Stimulated activated CD8-positive, alpha-beta memory T cell treated with anti-CD3 and anti-CD28 coated beads, Interleukin-7, amount 100 ng/mL, for 4 hours (primary cell): Measurements from ENCODE around the gene ADH1C.
"Not testable (repeated sequence)": the region's sequence is repeated elsewhere in the genome, so short reads cannot be mapped to it uniquely, and the experiment has no call there.

Source experiments
- DNase-seq, 2 donors: peaks; one replicate each; pipeline ENCODE4 v3.0.0-alpha.2; 2020; ENCODE audit warnings: low read depth in 2 of 2

ADH1C gene

DNA sequence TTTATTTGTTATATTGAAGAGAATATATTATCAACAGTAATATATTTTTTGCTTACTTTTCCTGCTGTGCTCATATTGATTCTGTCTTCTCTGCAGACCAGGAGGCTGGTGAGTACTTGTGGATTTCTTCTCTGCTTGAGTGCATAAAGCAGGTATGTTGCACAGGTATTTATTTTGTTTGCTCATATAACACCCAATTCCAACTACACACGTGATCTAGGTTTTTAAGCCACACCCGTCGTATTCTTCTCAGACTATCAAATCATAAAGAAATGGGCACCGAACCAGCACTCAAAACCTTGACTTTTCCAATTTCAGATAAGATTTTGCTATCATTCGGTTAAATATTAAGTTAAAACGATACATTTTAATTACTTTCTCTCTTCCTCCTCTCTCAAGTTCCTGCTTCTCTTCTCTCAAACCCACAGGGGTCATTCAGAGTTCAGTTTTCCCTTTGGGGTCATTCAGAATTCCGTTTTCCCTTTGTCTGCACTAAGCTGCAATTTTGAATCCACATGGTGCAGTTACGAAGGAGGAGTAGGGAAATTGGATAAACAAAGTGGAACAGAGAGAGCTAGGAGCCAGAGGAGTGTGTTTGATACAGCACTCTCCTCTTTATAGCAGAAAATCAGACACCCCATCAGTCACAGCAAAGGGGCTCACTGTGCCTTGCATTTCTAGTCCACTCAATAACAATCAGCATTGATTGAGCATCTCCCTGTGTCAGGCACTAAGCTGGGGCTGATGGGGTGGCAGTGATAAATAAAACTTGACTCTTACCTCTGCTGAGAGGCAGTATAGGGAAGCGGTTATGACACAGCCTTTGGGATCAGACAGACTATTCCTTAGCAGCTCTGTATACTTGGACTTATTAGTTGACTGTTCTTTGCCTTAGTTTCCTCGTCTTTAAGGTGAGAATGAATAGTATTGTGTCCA, at the start of gene ADH1C:
Gene ADH1C, minus strand, starts transcription at position 145 of the 936 bp plus-strand sequence. Its CDS starts 71 bp downstream, at position 74.
- DNase-seq: no peak

DNA sequence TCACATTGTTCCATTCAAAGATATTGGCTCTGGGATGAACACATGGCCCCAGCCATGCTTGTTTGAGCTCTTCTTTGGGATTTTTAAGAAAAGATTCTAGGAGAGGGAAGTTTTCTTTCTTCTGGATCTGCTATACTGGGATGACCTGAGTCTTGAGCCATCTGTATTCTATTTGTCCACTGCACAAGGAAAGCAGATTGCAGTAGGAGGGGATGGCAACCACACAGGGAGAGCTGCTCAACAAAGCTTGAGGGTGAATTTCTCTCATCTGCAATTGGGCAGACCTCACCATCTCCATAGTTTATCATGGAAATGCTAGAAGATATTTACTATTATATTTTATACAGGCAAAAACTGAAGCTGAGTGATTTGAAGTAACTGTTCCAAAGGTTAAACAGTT, 48.3 kb upstream of the ADH1C start:
- DNase-seq: no peak

DNA sequence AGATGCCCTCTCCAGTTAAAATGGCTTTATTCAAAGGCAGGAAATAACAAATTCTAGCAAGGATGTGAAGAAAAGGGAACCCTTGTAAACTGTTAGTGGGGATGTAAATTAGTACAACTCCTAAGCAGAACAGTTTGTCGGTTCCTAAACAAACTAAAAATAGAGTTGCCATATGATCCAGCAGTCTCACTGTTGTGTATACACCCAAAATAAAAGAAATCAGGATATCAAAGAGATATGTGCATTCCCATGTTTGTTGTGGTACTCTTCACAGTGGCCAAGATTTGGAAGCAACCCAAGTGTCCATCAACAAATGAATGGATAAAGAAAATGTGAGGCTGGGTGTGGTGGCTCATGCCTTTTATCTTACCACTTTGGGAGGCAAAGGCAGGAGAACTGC, 46.5 kb upstream of the ADH1C start:
- no peak for DNase-seq

DNA sequence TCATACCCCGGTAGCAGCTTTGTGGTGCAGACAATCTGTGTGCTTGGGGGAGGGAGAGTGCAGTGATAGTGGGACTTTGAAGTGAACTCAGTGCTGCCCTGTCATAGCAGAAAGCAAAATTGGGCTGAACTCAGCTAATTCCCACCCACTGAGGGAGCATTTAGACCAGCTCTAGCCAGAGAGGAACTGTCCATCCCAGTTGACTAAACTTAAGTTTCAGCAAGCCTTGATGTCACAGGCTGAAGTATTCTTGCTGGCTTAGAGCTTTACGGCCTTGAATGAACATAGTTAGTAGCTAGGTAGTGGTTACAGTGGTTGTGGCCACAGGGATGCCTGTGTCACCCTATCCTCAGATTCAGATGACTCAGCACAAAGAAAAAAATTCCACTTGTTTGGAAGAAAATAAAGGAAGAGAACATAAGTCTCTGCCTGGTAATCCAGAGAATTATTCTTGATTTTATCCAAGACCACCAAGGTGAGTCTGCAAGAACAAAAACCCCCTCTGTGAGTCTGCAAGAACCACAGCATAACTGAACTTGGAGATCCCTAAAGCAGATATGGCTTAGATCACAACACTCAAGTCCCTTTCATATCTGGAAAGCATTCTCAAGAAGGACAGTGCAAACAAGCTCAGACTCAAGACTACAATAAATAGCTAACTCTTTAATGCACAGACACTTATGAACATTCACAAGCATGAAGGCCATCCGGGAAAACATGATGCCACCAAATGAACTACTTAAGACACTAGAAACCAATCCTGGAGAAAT, 43.2 kb upstream of the ADH1C start:
- no peak for DNase-seq

DNA sequence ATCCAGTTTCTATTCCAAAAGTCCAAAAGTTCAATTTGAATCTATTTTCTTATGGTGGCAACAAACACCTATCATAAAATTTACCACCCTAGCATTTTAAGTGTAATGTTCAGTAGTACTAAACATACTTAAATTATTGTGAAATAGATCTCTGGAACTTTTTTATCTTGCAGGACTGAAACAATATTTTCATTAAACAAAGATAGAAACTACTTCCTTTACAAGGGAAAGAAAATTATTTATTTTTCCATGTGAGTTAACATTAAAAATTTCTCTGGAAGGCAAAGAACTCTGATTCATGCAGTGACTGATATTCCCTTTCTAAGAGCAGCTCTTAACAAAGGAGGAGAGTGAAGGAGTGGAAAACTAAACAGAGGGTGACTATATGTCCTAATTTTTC, 42.4 kb upstream of the ADH1C start:
- DNase-seq: no peak

DNA sequence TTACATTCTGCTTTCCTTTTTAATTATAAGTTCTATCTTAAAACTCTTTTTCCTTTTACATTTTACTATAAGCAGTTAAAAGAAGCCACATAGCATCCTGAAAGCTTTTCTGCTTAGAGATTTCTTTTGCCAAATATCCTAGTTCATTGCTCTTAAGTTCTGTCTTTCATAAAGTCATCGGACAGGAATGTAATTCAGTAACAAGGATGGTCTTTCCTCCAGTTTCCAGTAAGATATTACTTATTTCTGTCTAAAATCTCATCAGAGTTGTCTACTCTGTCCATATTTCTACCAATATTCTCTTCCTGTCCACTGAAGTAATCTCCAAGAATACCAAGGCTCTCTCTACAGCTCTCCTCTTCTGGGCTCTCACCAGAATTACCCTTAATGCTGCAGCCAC, 37.5 kb upstream of the ADH1C start:
- DNase-seq: no peak

DNA sequence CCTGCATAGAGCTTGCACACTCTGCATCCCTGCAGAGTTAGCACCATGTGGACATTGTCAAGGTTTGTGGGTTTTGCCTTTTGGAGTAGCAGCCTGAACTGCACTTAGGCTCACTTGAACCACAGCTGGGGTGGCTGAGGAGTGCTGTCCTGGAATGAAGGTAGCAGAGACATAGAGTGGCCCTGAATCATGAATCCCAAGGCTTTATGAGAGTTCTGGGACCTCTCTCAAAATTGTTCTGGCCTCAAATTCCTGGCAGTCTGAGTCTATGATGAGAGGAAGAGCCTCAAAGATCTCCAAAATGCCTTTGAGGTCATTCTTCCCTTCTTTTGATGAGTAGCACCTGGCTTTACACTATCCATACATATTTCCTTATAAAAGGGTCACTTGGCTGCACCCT, 37.1 kb upstream of the ADH1C start:
- DNase-seq: no peak

DNA sequence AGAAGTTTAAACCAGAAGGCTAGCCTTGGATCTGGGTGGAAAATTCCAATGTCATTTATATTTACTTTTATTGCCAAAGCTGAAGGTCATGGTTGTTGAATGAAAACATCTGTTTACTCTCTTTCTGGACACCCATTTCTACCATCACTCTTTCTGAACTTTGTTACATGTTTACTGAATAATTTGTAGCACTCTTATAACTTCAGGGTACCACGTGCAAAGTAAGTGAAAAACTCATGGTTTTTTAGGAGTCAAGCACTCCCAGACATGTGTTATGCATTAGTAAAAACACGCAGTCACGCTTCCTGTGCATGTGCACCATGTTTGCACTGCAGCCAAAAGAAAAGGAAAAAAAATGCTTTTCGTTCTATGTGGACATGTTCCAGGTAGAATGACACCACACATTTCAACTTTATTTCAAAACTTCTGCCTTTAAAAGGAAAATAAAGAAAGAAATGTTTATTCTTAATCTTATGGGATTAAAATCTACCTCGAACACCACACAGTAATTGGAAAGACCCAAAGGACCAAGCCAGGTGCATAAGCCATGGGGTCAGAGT, 31.4 kb upstream of the ADH1C start:
- DNase-seq: no peak

DNA sequence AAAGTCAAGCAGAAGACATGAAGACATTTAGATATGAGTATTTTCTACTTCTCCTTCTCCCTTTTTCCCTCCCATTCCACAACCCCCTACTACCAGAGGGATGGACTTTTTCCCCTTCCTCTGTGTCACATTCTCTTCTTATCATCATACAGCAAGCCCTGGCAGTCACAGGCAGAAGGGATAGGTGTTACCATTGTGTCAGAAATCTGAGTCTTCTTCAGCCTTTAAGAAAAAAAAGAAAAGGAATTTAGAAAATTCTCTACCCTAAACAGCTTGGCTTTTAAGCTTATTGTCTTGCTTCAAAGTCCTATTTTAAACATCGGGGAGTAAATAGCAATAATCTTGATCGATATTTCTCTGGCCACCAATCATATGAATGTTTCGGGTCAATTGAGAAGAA, 30.9 kb upstream of the ADH1C start:
- no peak for DNase-seq

DNA sequence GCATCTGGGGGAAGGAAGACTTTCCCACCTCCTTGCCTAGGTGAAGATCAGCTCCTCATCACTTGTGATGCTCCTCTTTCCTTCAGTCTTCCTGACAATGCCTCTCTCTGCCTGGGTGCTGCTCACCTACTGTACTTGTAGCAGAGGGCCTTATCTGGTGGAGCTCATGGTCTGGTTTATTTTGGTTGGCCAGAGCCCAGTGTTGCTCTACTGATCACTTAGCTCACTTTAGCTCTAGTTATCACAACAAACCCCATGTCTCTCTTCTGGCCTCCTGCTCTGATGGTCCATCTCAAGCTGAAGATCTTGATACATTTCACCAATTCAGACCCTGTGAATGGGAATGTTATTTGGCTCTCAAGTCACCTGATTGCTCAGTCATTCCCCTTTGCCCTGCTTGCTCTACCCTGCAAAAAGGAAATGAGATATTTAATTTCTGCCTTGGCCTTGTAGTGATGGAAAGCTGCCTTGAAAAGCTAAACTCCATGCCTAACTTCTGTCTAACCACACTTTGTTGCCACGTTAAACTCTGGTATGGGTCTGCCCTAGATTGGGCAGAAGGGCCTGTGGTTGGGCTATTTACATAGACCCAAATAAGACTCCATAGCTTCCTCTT, 30.3 kb upstream of the ADH1C start:
- no peak for DNase-seq

DNA sequence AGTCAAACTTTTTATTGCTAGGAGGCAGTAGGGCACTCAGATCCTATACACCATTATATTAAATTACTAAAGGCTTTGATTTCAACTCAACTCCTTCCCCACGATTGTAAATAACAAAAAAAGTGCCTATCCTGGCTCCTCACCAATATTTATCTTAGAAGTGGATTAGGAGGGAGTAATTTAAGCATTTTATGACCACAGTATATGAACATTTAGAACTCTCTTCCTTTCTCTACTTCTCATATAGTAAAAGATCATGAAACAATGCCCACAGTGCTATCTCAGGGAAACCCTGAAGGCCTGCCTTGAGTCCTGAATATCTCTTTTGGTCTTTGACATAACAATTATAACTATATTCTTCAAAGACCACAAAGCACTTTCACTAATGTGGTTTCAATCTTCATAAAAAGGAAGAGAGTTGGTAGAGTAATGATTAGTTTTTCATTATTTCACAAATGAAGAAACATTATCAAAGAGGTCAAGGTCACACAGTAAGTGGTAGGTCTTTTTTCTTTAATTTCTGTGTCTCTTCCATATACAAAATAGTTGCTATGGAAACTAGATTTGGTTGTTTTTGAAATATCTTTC, 29.1 kb upstream of the ADH1C start:
- DNase-seq: no peak

DNA sequence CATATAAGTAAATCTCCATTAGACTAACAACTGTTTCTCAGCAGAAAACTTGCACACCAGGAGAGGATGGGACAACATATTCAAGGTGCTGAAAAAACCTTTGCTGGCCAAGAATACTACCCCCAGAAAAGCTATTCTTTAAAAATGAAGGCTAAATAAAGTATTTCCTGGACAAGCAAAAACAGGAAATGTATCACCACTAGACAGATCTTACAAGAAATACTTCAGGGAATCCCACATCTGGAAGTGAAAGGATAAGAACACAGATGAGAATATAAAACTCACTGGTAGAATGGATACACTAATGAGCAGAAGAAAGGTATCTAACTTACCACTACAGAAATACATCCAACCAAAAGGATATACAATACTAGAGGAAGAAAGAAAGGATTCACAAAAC, 27.0 kb upstream of the ADH1C start:
- no peak for DNase-seq

DNA sequence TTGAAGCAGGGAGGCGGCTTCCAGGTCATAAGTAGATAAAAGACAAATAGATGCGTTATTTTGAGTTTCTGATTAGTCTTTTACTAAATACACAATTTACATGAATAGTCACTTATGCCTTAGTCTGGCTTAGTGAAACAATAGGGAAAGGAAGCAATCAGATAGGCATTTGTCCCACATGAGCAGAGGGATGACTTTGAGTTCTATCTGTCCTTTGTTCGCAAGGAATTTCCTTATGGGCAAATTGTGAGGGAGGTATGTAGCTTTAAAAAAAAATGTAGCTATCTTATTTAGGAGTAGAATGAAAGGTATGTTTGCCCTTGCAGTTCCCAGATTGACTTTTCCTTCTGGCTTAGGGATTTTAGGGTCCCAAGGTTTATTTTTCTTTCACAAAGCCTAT, 26.3 kb upstream of the ADH1C start:
- DNase-seq: no peak

DNA sequence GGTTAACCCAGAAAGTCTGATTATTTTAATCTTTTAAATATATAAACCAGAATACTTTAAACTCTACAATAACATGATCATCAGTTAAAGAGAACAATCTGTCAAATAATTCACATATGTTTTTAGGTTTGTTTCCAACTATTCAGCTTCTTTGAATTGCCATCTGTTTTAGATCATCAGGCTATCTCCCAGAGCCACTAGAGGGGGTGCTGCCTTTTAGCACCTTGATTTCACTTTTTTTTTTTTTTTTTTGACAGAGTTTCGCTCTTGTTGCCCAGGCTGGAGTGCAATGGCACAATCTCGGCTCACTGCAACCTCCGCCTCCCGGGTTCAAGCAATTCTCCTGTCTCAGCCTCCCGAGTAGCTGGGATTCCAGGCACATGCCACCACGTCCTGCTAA, 24.8 kb upstream of the ADH1C start:
- DNase-seq: not testable (repeated sequence)

DNA sequence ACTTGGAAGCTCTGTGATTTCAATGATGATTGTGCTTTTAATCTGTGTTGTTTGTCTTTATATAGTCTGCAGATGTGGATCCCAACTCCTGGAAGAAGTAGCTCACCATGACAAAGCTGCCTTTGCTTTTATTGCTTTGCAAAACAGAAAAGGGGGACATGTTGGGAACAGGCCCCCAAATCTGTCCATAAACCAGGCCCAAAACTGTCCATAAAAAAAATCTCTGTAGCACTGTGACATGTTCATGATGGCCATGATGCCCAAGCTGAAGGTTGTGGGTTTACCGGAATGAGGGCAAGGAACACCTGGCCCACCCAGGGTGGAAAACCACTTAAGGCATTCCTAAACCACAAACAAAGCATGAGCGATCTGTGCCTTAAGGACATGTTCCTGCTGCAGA, 19.9 kb upstream of the ADH1C start:
- not testable (repeated sequence) for DNase-seq

DNA sequence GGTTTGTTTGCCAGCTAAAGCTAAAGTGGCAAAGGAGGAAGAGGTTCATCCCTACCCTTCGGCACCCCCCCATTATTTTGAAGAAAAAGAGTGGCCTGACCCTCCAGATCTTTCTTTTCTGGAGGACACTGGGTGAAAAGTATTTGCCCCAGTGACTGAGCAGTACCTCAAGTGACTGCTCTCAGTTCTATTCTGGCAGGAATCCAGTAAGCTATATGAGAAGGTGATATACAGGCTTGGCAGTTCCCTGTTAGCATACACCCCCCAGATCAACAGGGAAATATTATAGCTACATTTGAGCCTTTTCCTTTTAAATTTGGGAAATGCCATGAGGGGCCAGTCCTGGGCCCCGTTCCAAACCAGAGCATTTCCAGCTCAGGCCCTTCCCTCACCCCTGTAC, 15.3 kb upstream of the ADH1C start:
- not testable (repeated sequence) for DNase-seq

DNA sequence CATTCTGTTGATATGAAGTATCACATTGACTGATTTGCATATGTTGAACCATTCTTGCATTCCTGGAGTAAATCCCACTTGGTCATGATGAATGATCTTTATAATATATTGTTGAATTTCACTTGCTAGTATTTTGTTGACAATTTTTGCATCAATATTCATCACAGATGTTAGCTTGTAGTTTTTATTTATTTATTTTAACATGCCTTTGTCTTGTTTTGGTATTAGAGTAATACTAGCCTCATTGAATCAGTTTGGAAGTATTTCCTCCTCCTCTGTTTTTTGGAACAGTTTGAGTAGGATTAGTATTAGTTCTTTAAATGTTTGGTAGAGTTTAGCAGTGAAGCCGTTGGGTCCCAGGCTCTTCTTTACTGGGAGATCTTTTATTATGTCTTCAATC, 13.9 kb upstream of the ADH1C start:
- no peak for DNase-seq

DNA sequence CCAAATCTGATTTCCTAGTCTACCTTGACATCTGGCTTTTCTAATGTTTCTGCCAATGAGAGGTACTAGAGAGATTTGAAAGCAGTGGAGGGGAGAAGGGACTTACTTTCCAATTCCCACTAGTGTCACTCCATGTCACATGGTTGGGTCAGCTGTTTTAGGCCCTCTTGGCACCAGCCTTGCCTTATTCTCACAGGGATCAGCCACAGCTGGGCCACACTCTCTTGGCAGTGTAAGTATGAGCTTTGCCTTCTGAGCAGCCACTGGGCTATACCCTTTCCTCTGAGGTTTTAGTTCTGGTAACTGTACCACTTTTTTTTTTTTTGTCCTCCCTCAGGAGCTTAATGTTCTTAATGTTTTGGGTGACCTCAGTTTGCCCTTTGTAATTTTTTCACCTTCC, 10.2 kb upstream of the ADH1C start:
- DNase-seq: no peak

DNA sequence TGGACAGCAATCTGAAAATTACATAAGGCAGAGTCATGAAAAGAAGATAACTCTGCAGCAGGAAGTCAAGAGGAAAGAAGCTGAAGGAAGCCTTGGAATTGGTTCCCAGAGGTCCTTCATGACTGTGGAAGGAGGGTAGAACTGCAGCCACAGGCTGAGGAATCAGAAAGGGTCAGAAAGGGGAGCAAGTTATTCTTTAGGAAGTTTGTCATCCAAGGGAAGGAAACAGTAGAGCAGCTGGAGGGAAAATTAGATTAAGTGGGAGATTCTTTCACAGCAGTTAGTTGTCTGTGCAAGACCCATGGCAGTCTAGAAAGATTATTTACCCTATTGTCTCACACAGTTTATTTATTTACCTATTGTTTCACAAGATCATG, 9.3 kb upstream of the ADH1C start:
- DNase-seq: no peak

DNA sequence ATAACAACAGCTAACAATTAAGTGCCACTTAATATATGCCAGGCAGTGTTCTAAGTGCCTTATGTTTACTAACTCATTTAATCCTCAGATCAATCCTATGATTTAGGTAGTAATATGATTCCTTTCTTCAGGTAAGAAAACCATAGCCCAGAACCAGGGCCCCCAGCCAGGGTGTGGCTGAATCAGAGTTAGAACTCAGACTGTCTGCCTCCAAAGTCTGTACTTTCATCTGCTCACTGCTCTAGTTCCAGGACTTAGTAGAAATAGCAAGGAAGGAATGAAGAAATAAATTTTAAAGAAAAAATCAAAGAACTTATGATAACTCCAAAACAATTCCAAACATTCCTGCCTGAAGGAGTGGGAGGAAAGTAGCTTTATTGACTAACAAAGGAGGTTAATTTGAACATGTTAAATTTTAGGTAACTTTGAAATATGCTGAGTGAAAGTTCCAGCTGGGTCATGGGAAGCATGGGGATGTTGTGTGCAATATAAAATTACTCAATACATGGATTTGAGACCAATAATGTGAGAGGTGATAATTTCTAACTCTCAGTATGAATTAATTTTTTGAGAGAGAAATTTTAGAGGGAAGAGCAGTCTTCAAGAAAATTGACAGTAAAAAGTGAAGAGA, 8.8 kb upstream of the ADH1C start:
- DNase-seq: no peak

DNA sequence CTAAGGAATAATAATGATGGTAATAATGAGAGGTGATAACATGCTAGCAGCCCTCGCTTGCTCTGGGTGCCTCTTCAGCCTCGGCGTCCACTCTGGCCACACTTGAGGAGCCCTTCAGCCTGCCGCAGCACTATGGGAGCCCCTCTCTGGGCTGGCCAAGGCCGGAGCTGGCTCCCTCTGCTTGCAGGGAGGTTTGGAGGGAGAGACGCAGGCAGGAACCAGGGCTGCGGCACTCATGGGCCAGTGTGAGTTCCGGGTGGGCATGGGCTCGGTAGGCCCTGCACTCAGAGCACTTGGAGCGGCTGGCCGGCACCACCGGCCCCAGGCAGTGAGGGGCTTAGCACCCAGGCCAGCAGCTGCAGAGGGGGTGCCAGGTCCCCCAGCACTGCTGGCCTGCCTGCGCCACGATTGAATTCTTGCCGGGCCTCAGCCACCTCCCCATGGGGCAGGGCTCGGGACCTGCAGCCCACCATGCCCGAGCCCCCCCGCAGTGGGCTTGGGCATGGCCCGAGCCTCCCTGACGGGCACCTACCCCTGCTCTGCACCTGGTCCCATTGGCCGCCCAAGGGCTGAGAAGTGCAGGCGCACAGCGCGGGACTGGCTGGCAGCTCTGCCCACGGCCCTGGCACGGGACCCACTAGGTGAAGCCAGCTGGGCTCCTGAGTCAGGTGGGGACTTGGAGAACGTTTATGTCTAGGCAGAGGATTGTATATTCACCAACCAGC, 7.1 kb upstream of the ADH1C start:
- no peak for DNase-seq
